Activated CD4-positive, alpha-beta T cell treated with anti-CD3 and anti-CD28 coated beads, Interleukin-10, Interleukin-2, amounts not matched to agents 100 ng/mL and 50 ng/mL, durations not matched to agents 16 hours and 8 hours (primary cell): ENCODE measurements around the gene GLB1L3.

ENCODE experiments used
- DNase-seq: peaks from one replicate; pipeline ENCODE4 v3.0.0-alpha.2; 2020

Gene GLB1L3

GRCh38 chr11:134275534-134276395 is at the start of gene GLB1L3:
Gene GLB1L3 (plus strand): TSS chr11:134276379. CDS start chr11:134276741, 362 bp downstream.
- peak; percentile 88 for DNase-seq

GRCh38 chr11:134226806-134227325 is 49.3 kb upstream of the GLB1L3 start:
- DNase-seq, result no peak

- peak; percentile 47 for DNase-seq
These were observed 47.6 kb upstream of the GLB1L3 start for GRCh38 chr11:134228625-134229024.

- no peak for DNase-seq
These were observed 46.9 kb upstream of the GLB1L3 start for GRCh38 chr11:134229126-134229790.

- no peak for DNase-seq
These were observed 45.8 kb upstream of the GLB1L3 start for GRCh38 chr11:134230339-134230738.

- DNase-seq, result no peak
These were observed 44.1 kb upstream of the GLB1L3 start for GRCh38 chr11:134231958-134232659.

- no peak for DNase-seq
These were observed 42.4 kb upstream of the GLB1L3 start for GRCh38 chr11:134233729-134234179.

- no peak for DNase-seq
These were observed 40.8 kb upstream of the GLB1L3 start for GRCh38 chr11:134235399-134235798.

GRCh38 chr11:134236834-134237556 is 39.2 kb upstream of the GLB1L3 start:
- DNase-seq, result no peak

GRCh38 chr11:134237557-134237922 is 38.6 kb upstream of the GLB1L3 start:
- DNase-seq, result no peak

- no peak for DNase-seq
These were observed 37.2 kb upstream of the GLB1L3 start for GRCh38 chr11:134238956-134239355.

- DNase-seq, result no peak
These were observed 35.6 kb upstream of the GLB1L3 start for GRCh38 chr11:134240592-134240991.

GRCh38 chr11:134242376-134242775 is 33.8 kb upstream of the GLB1L3 start:
- DNase-seq, result no peak

GRCh38 chr11:134243913-134244312 is 32.3 kb upstream of the GLB1L3 start:
- no peak for DNase-seq

GRCh38 chr11:134244593-134244992 is 31.6 kb upstream of the GLB1L3 start:
- DNase-seq, result no peak

- DNase-seq, result no peak
These were observed 30.7 kb upstream of the GLB1L3 start for GRCh38 chr11:134245434-134245833.

- no peak for DNase-seq
These were observed 30.1 kb upstream of the GLB1L3 start for GRCh38 chr11:134246100-134246499.

GRCh38 chr11:134246678-134247077 is 29.5 kb upstream of the GLB1L3 start:
- DNase-seq, result no peak

GRCh38 chr11:134248910-134249480 is 27.2 kb upstream of the GLB1L3 start:
- peak; percentile 43 for DNase-seq

- no peak for DNase-seq
These were observed 25.9 kb upstream of the GLB1L3 start for GRCh38 chr11:134250246-134250645.

- no peak for DNase-seq
These were observed 25.5 kb upstream of the GLB1L3 start for GRCh38 chr11:134250675-134251074.
